IMR-90 (cell line): ENCODE data around the gene CMSS1. TPM values are rescaled to one million over a fixed set of nuclear protein-coding genes. Genes with fewer than 3 reads are reported as not detected.

Source experiments
- ATAC-seq: fragments of 200-7000 bp; cut with Tn5 transposase; 2 replicates; pipeline ENCODE4 v1.9.1; 2020; ENCODE audit warnings: low read depth, mild to moderate bottlenecking, moderate library complexity
- BruUV-seq: library from RNA; stranded (reverse); fragments of 400-500 nt; replicated peaks from 2 replicates; lab custom pipeline; 2021; lab: Mats Ljungman, UMichigan
- CTCF ChIA-PET: fragments of 300-600 bp; formaldehyde crosslinking; extraction: SDS; loops from one replicate; lab custom pipeline; 2021; ENCODE audit warnings: antibody characterized with exemption; lab: Yijun Ruan, JAX
- POLR2A ChIA-PET: fragments of 300-600 bp; sonication (Branson Sonifier 250); formaldehyde crosslinking; loops from one replicate; lab custom pipeline; 2022; ENCODE audit warnings: antibody characterized with exemption; ENCODE audit not compliant: unreplicated experiment; lab: Charles Lee
- DNase-seq: peaks from one replicate; pipeline ENCODE4 v3.0.0; 2013
- H2AFZ ChIP-seq: replicated peaks from 2 replicates; pipeline ENCODE3; 2013; ENCODE audit warnings: low read length, mild to moderate bottlenecking; ENCODE audit not compliant: poor library complexity
- H2AK5ac ChIP-seq: 2 replicates; pipeline ENCODE4 v1.6.1; 2013; ENCODE audit warnings: low read depth, low read length, inconsistent platforms
- H2AK9ac ChIP-seq: replicated peaks from 2 replicates; pipeline ENCODE3; 2013; ENCODE audit warnings: mild to moderate bottlenecking, low read depth, low read length, moderate library complexity; ENCODE audit not compliant: poor library complexity
- H2BK120ac ChIP-seq: 2 replicates; pipeline ENCODE4 v1.6.1; 2013; ENCODE audit warnings: low read depth, low read length, inconsistent platforms
- H2BK15ac ChIP-seq: 3 replicates; pipeline ENCODE4 v1.6.1; 2013; ENCODE audit warnings: low read depth, low read length, inconsistent platforms
- H2BK20ac ChIP-seq: 2 replicates; pipeline ENCODE4 v1.6.1; 2013; ENCODE audit warnings: low read depth, mild to moderate bottlenecking, inconsistent platforms, low read length, moderate library complexity
- H2BK5ac ChIP-seq: 2 replicates; pipeline ENCODE4 v1.6.1; 2013; ENCODE audit warnings: mild to moderate bottlenecking, low read depth, low read length, inconsistent platforms; ENCODE audit not compliant: poor library complexity, severe bottlenecking
- H3K14ac ChIP-seq: replicated peaks from 2 replicates; pipeline ENCODE4 v1.6.1; 2013; ENCODE audit warnings: low read depth, low read length, inconsistent platforms
- H3K18ac ChIP-seq: 2 replicates; pipeline ENCODE4 v1.6.1; 2013; ENCODE audit warnings: low read depth, low read length, control low read depth
- H3K23ac ChIP-seq: 2 replicates; pipeline ENCODE4 v1.6.1; 2013; ENCODE audit warnings: low read depth, low read length, inconsistent platforms
- H3K27ac ChIP-seq: 2 replicates; pipeline ENCODE4 v1.5.1; 2013; ENCODE audit warnings: mild to moderate bottlenecking, control low read depth, low read length; ENCODE audit not compliant: insufficient read depth
- H3K27me3 ChIP-seq: 2 replicates; pipeline ENCODE4 v1.6.1; 2013; ENCODE audit warnings: low read length; ENCODE audit not compliant: control insufficient read depth, insufficient read depth
- H3K36me3 ChIP-seq: 2 replicates; pipeline ENCODE4 v1.6.1; 2013; ENCODE audit warnings: low read length, mixed read lengths; ENCODE audit not compliant: control insufficient read depth, insufficient read depth
- H3K4ac ChIP-seq: 2 replicates; pipeline ENCODE4 v1.6.1; 2013; ENCODE audit warnings: low read depth, low read length, inconsistent platforms
- H3K4me1 ChIP-seq: 2 replicates; pipeline ENCODE4 v1.6.1; 2013; ENCODE audit warnings: low read length, mixed read lengths; ENCODE audit not compliant: control insufficient read depth, insufficient read depth
- H3K4me2 ChIP-seq: 2 replicates; pipeline ENCODE4 v1.6.1; 2013; ENCODE audit warnings: low read depth, mild to moderate bottlenecking, control low read depth, low read length, moderate library complexity
- H3K4me3 ChIP-seq: 2 replicates; pipeline ENCODE4 v1.5.1; 2013; ENCODE audit warnings: low read depth, mild to moderate bottlenecking, control low read depth, low read length, moderate library complexity; ENCODE audit not compliant: insufficient read depth
- H3K56ac ChIP-seq: 2 replicates; pipeline ENCODE4 v1.6.1; 2013; ENCODE audit warnings: low read length, inconsistent platforms; ENCODE audit not compliant: insufficient read depth; ENCODE audit errors: extremely low read depth
- H3K79me1 ChIP-seq, 2 experiments: 2 replicates each; pipeline ENCODE4 v1.6.1; 2013; ENCODE audit warnings: low read length in 2 of 2, inconsistent platforms in 1 of 2, low read depth in 1 of 2
- H3K9ac ChIP-seq: 2 replicates; pipeline ENCODE4 v1.6.1; 2013; ENCODE audit warnings: low read depth, low read length, control low read depth
- H3K9me1 ChIP-seq: 2 replicates; pipeline ENCODE4 v1.6.1; 2013; ENCODE audit warnings: low read length, inconsistent platforms; ENCODE audit not compliant: insufficient read depth
- H3K9me3 ChIP-seq: 2 replicates; pipeline ENCODE4 v1.6.1; 2013; ENCODE audit warnings: low read length; ENCODE audit not compliant: control insufficient read depth, insufficient read depth
- H4K20me1 ChIP-seq: 2 replicates; pipeline ENCODE4 v1.6.1; 2013; ENCODE audit warnings: low read length, inconsistent platforms; ENCODE audit not compliant: insufficient read depth
- H4K5ac ChIP-seq: 2 replicates; pipeline ENCODE4 v1.6.1; 2013; ENCODE audit warnings: mild to moderate bottlenecking, low read depth, low read length, control low read depth
- H4K8ac ChIP-seq, 2 experiments: 2 replicates each; pipeline ENCODE4 v1.6.1; 2013; ENCODE audit warnings: low read depth in 2 of 2, low read length in 2 of 2, control low read depth in 1 of 2, inconsistent platforms in 1 of 2
- H4K91ac ChIP-seq: 2 replicates; pipeline ENCODE4 v1.6.1; 2013; ENCODE audit warnings: low read depth, low read length, inconsistent platforms; ENCODE audit not compliant: insufficient read depth
- BHLHE40 ChIP-seq: fragments of 150-350 bp; IDR thresholded peaks from 2 replicates; pipeline ENCODE4 v1.6.1; 2016; ENCODE audit warnings: mild to moderate bottlenecking, low read depth, low read length
- CEBPB ChIP-seq: IDR thresholded peaks from 2 replicates; pipeline ENCODE4 v1.6.1; 2012; ENCODE audit warnings: low read depth, low read length, improper control_type of control experiment
- CHD1 ChIP-seq: IDR thresholded peaks from 2 replicates; pipeline ENCODE4 v1.6.1; 2012; ENCODE audit warnings: low read depth, low read length, improper control_type of control experiment
- FOS ChIP-seq: fragments of 150-350 bp; IDR thresholded peaks from 2 replicates; pipeline ENCODE4 v1.6.1; 2016; ENCODE audit warnings: low read depth, low read length
- MAZ ChIP-seq: IDR thresholded peaks from 2 replicates; pipeline ENCODE4 v1.6.1; 2012; ENCODE audit warnings: low read depth, mild to moderate bottlenecking, low read length, improper control_type of control experiment, moderate library complexity, borderline replicate concordance
- MXI1 ChIP-seq: IDR thresholded peaks from 2 replicates; pipeline ENCODE4 v1.6.1; 2012; ENCODE audit warnings: low read depth, mild to moderate bottlenecking, low read length, moderate library complexity, borderline replicate concordance
- NFE2L2 ChIP-seq: fragments of 150-350 bp; IDR thresholded peaks from 2 replicates; pipeline ENCODE4 v1.6.1; 2016; ENCODE audit warnings: low read depth, mild to moderate bottlenecking, low read length
- POLR2A ChIP-seq: IDR thresholded peaks from 2 replicates; pipeline ENCODE4 v1.6.1; 2012; ENCODE audit warnings: mild to moderate bottlenecking, low read depth, low read length
- RAD21 ChIP-seq: IDR thresholded peaks from 2 replicates; pipeline ENCODE4 v1.6.1; 2012; ENCODE audit warnings: low read length, improper control_type of control experiment
- RCOR1 ChIP-seq: IDR thresholded peaks from 2 replicates; pipeline ENCODE4 v1.6.1; 2012; ENCODE audit warnings: mild to moderate bottlenecking, low read length, improper control_type of control experiment; ENCODE audit not compliant: insufficient replicate concordance
- RFX5 ChIP-seq: IDR thresholded peaks from 2 replicates; pipeline ENCODE4 v1.8.0; 2012; ENCODE audit warnings: low read depth, mild to moderate bottlenecking, low read length, moderate library complexity
- SMC3 ChIP-seq: fragments of 150-350 bp; IDR thresholded peaks from 2 replicates; pipeline ENCODE4 v1.6.1; 2016; ENCODE audit warnings: low read depth, mild to moderate bottlenecking, antibody characterized with exemption, low read length, moderate library complexity
- WGBS, 2 experiments: methylation state at CpG; one replicate each; pipeline versions ENCODE4 v1.1.5 to v1.1.7; 2013; ENCODE audit warnings: missing lambda C conversion rate in 2 of 2; ENCODE audit not compliant: insufficient read length in 1 of 2; ENCODE audit errors: extremely low coverage in 2 of 2; 5-methylcytosine and 5-hydroxymethylcytosine counted together
- dilution Hi-C: fragments of 300-500 bp; cut with HindIII; formaldehyde crosslinking; loops from one replicate; pipeline ENCODE4 v1.14.3; 2018; ENCODE audit warnings: low sequenced_read_pairs; ENCODE audit not compliant: unreplicated experiment
- in situ Hi-C: fragments of 300-500 bp; cut with MboI; formaldehyde crosslinking; loops from 3 replicates; pipeline ENCODE4 v1.14.3; 2019; ENCODE audit warnings: low sequenced_read_pairs, inconsistent platforms, mixed read lengths
- intact Hi-C: fragments of 100-400 bp; cut with micrococcal nuclease; formaldehyde crosslinking; loops from 2 replicates; pipeline ENCODE4 v1.10.0; 2022
- polyA plus RNA-seq, 3 experiments: library from polyadenylated mRNA; depleted of rRNA; stranded (reverse); fragments of >200 nt; gene quantifications; 2 replicates each; pipeline ENCODE4 v1.2.3, GENCODE V29; 2012; ENCODE audit warnings: low replicate concordance in 1 of 3
- total RNA-seq: library from RNA; depleted of rRNA; stranded (reverse); fragments of >200 nt; gene quantifications from 2 replicates; pipeline ENCODE4 v1.2.3, GENCODE V29; 2012
- TF ChIP-seq, protein P1 (sequence below): fragments of 150-350 bp; IDR thresholded peaks from 2 replicates; pipeline ENCODE4 v1.6.1; 2016; ENCODE audit warnings: low read depth, mild to moderate bottlenecking, low read length, moderate library complexity, borderline replicate concordance
- TF ChIP-seq, protein P2 (sequence below): fragments of 150-350 bp; IDR thresholded peaks from 2 replicates; pipeline ENCODE4 v1.6.1; 2017; ENCODE audit warnings: mild to moderate bottlenecking, antibody characterized with exemption, low read length, low read depth
- TF ChIP-seq, protein P3 (sequence below): conservative IDR thresholded peaks from 2 replicates; pipeline ENCODE4 v1.5.1; 2012; ENCODE audit warnings: mild to moderate bottlenecking, low read depth, low read length, improper control_type of control experiment

Gene CMSS1
- total and polyA plus RNA-seq, 2 of the 4 experiments (the other 2 are of a cell fraction) = 12.5 to 13.6 TPM

DNA sequence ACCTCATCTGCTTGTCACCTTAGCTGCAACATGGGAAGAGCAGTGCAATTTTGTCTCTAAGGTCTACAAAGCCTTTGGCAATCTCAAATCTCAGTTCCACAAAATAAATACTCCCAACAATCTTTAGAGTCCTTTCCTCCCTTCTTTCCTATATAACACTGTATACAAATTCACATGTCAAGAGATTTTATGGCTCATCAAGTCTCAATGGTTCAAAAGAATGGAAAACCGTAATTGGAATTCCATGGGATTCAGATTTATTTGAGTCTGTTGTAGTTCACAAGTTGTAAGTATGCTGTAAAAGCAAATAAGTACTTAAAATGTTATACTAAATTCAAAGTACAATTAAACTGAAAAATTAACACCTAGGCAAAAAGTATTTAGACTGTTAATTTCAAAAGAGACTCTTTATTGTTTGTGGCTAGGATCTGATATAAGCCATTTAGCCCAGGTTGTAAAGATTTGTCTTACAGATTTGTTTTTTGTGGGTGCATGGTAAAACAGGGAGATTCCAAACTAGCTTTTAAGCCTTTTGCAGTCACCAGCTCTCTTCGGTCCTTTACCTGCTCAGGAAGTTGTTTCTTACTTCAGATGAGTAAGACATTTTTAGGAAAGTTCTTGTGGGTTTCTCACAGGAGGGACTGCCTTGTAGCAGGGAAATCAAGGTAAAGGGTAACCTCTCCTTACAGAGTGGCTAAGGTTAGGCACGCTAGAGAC, 50.1 kb downstream of the CMSS1 start:
- BruUV-seq = no TSS peak
- Histone ChIP-seq H4K20me1 (peaks cover 71% of the 10 kb centered on the region), H4K91ac (no peak overlapping the region), H3K9me1 (peaks cover 28% of the 10 kb centered on the region), H3K14ac (peak overlapping the region; percentile 69), H3K4me3 (no peak overlapping the region), H2AFZ (no peak overlapping the region), H2BK5ac (peak overlapping the region; percentile 36), H3K4me1 (peaks cover 28% of the 10 kb centered on the region), H2BK20ac (no peak overlapping the region), H2BK15ac (no peak overlapping the region), H3K56ac (no peak overlapping the region), H3K27ac (peak overlapping the region; percentile 78; the same call in 1 of the 2 replicates), H3K36me3 (peaks cover 26% of the 10 kb centered on the region), H2AK9ac (no peak overlapping the region), H3K18ac (peak overlapping the region; percentile 31; the same call in 1 of the 2 replicates), H3K4ac (peak overlapping the region; percentile 44), H2BK120ac (0 out of 2 replicates have a peak overlapping the region, but pooled peaks have one; percentile 5), H3K23ac (peak overlapping the region; percentile 67), H4K8ac (no peak overlapping the region), H3K27me3 (no peaks in the 10 kb centered on the region), H3K4me2 (no peak overlapping the region), H4K5ac (peak overlapping the region; percentile 40; the same call in 1 of the 2 replicates), H2AK5ac (no peak overlapping the region; the same call in 1 of the 2 replicates), H3K9ac (no peak overlapping the region), H3K79me1 (peaks cover 21 to 82% of the 10 kb centered on the region in 2 experiments), H3K9me3 (no peaks in the 10 kb centered on the region)
- ATAC-seq = no peak
- in situ Hi-C loops (loop anchor here (25.0 kb wide), 1 partner anchor 195 kb away; no protein-coding TSS in a partner anchor), intact Hi-C loops (no loop called here), dilution Hi-C loops (no loop called here)
- WGBS, 2 experiments = no CpG with 5 or more reads among the region's 3 CpGs
- POLR2A ChIA-PET = no interaction called here
- DNase-seq = no peak
- CTCF ChIA-PET = interaction anchor here (0.6 kb wide), 1 partner anchor 417 kb away, joined by 3 read pairs; no protein-coding TSS in a partner anchor
- TF ChIP-seq, protein P1, sequence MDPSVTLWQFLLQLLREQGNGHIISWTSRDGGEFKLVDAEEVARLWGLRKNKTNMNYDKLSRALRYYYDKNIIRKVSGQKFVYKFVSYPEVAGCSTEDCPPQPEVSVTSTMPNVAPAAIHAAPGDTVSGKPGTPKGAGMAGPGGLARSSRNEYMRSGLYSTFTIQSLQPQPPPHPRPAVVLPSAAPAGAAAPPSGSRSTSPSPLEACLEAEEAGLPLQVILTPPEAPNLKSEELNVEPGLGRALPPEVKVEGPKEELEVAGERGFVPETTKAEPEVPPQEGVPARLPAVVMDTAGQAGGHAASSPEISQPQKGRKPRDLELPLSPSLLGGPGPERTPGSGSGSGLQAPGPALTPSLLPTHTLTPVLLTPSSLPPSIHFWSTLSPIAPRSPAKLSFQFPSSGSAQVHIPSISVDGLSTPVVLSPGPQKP = no peak
- TF ChIP-seq RCOR1 (no peak), CEBPB (no peak), POLR2A (no peak), BHLHE40 (no peak), RFX5 (no peak), SMC3 (no peak), FOS (no peak), RAD21 (no peak), CHD1 (no peak), MAZ (no peak), NFE2L2 (no peak), MXI1 (no peak)
- TF ChIP-seq, protein P2, sequence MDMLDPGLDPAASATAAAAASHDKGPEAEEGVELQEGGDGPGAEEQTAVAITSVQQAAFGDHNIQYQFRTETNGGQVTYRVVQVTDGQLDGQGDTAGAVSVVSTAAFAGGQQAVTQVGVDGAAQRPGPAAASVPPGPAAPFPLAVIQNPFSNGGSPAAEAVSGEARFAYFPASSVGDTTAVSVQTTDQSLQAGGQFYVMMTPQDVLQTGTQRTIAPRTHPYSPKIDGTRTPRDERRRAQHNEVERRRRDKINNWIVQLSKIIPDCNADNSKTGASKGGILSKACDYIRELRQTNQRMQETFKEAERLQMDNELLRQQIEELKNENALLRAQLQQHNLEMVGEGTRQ = no peak
- TF ChIP-seq, protein P3, sequence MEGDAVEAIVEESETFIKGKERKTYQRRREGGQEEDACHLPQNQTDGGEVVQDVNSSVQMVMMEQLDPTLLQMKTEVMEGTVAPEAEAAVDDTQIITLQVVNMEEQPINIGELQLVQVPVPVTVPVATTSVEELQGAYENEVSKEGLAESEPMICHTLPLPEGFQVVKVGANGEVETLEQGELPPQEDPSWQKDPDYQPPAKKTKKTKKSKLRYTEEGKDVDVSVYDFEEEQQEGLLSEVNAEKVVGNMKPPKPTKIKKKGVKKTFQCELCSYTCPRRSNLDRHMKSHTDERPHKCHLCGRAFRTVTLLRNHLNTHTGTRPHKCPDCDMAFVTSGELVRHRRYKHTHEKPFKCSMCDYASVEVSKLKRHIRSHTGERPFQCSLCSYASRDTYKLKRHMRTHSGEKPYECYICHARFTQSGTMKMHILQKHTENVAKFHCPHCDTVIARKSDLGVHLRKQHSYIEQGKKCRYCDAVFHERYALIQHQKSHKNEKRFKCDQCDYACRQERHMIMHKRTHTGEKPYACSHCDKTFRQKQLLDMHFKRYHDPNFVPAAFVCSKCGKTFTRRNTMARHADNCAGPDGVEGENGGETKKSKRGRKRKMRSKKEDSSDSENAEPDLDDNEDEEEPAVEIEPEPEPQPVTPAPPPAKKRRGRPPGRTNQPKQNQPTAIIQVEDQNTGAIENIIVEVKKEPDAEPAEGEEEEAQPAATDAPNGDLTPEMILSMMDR = no peak
